GM06990 (cell line): ENCODE data around the gene TMEM156.
"Not testable (repeated sequence)": the region's sequence is repeated elsewhere in the genome, so short reads cannot be mapped to it uniquely, and the experiment has no call there.

Experiments
- DNase-seq: peaks from one replicate; pipeline ENCODE4 v3.0.0-alpha.2; 2011; ENCODE audit not compliant: insufficient read length; ENCODE audit errors: extremely low read depth
- H3K27me3 ChIP-seq: replicated peaks from 2 replicates; pipeline ENCODE4 v1.6.0; 2011; ENCODE audit warnings: low read length; ENCODE audit not compliant: control insufficient read depth, insufficient read depth
- H3K36me3 ChIP-seq: 2 replicates; pipeline ENCODE4 v1.5.1; 2011; ENCODE audit warnings: low read length; ENCODE audit not compliant: control insufficient read depth, insufficient read depth
- H3K4me3 ChIP-seq: replicated peaks from 2 replicates; pipeline ENCODE4 v1.5.1; 2011; ENCODE audit warnings: low read depth, mild to moderate bottlenecking, control low read depth, low read length
- CTCF ChIP-seq: IDR thresholded peaks from 2 replicates; pipeline ENCODE4 v1.5.1; 2011; ENCODE audit warnings: low read length, control low read depth, mild to moderate bottlenecking, inconsistent platforms; ENCODE audit not compliant: insufficient read depth, poor library complexity, severe bottlenecking

TMEM156 gene

GRCh38 chr4:39036172-39036571 is 4.0 kb upstream of the TMEM156 start:
- no peak overlapping the region for H3K4me3 ChIP-seq
- no peak for DNase-seq
- no peaks in the 10 kb centered on the region for H3K27me3 ChIP-seq
- no peaks in the 10 kb centered on the region for H3K36me3 ChIP-seq
- TF ChIP-seq CTCF: no peak

- DNase-seq, H3K36me3 ChIP-seq, H3K27me3 ChIP-seq: not testable (repeated sequence)
- peak overlapping the region; percentile 55 for H3K4me3 ChIP-seq
These were observed 604 bp downstream of the TMEM156 start for GRCh38 chr4:39031590-39032020.

- no peaks in the 10 kb centered on the region for H3K27me3 ChIP-seq
- no peaks in the 10 kb centered on the region for H3K36me3 ChIP-seq
- H3K4me3 ChIP-seq: peak overlapping the region; percentile 55
- no peak for DNase-seq
- no peak for TF ChIP-seq CTCF
These were observed 1.5 kb downstream of the TMEM156 start for GRCh38 chr4:39030725-39031124.

GRCh38 chr4:39029752-39030694 is 2.2 kb downstream of the TMEM156 start:
- Histone ChIP-seq H3K4me3 (peak overlapping the region; percentile 55), H3K27me3 (no peaks in the 10 kb centered on the region), H3K36me3 (no peaks in the 10 kb centered on the region)
- no peak for DNase-seq
- peak; percentile 26 for TF ChIP-seq CTCF

- Histone ChIP-seq H3K36me3 (no peaks in the 10 kb centered on the region), H3K27me3 (no peaks in the 10 kb centered on the region)
These were observed 6.1 kb downstream of the TMEM156 start for GRCh38 chr4:39026096-39026495.

More at GRCh38 chr4:39026096-39026495, 6.1 kb downstream of the TMEM156 start:
- TF ChIP-seq CTCF: no peak
- no peak for DNase-seq
- no peak overlapping the region for H3K4me3 ChIP-seq
